ENCODE results near the gene CACNA1A. TPM values are rescaled to one million over a fixed set of nuclear protein-coding genes. Genes with fewer than 3 reads are reported as not detected.

CACNA1A gene
- total and polyA plus RNA-seq, 2 of the 13 experiments (the other 11 are each of a cell fraction or from before 2014, with no cell fraction given) = not detected

DNA sequence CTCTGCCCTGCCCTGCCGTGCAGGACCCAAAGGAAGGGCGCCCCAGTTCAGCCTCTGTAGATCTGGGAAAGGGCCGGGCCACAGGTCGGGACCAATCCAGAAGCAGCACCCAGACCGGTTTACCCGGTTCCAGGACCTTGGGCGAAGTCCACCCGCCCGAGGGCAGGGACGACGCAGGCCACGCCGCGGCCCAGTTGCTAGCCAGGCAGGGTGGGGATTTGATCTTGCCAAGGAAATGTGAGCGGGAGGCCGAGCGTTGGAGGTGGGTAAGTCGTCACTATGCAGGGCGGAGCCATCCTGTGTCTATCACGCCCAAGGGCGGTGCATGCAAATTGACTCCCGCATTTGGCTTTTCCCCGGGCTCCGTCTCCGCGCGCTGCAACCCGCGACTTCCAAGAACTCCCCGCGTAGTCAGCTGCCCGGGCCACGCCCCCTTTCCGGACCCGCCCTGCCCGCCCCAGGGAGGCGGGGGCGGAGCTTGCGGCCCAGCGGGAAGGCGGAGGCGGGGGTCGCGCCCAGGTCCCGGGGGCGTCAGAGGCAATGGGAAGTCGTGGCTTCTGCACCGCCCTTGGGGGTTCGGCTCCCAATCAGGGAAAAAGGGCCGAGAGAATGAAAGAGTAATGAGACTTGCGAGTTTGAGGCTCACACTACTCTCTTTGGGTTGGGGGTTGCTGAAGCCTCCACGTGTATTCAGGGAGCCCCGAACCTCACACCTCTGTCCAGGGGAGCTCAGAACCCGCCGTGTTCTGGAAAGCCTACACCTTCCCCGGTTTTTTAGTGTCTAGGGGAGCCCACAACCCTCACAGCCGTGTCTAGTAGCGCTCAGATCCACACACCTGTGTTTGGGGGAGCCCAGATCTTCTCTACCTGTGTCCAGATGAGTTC lies 343.3 kb downstream of the CACNA1A start (continued):
- TF ChIP-seq, protein P1, sequence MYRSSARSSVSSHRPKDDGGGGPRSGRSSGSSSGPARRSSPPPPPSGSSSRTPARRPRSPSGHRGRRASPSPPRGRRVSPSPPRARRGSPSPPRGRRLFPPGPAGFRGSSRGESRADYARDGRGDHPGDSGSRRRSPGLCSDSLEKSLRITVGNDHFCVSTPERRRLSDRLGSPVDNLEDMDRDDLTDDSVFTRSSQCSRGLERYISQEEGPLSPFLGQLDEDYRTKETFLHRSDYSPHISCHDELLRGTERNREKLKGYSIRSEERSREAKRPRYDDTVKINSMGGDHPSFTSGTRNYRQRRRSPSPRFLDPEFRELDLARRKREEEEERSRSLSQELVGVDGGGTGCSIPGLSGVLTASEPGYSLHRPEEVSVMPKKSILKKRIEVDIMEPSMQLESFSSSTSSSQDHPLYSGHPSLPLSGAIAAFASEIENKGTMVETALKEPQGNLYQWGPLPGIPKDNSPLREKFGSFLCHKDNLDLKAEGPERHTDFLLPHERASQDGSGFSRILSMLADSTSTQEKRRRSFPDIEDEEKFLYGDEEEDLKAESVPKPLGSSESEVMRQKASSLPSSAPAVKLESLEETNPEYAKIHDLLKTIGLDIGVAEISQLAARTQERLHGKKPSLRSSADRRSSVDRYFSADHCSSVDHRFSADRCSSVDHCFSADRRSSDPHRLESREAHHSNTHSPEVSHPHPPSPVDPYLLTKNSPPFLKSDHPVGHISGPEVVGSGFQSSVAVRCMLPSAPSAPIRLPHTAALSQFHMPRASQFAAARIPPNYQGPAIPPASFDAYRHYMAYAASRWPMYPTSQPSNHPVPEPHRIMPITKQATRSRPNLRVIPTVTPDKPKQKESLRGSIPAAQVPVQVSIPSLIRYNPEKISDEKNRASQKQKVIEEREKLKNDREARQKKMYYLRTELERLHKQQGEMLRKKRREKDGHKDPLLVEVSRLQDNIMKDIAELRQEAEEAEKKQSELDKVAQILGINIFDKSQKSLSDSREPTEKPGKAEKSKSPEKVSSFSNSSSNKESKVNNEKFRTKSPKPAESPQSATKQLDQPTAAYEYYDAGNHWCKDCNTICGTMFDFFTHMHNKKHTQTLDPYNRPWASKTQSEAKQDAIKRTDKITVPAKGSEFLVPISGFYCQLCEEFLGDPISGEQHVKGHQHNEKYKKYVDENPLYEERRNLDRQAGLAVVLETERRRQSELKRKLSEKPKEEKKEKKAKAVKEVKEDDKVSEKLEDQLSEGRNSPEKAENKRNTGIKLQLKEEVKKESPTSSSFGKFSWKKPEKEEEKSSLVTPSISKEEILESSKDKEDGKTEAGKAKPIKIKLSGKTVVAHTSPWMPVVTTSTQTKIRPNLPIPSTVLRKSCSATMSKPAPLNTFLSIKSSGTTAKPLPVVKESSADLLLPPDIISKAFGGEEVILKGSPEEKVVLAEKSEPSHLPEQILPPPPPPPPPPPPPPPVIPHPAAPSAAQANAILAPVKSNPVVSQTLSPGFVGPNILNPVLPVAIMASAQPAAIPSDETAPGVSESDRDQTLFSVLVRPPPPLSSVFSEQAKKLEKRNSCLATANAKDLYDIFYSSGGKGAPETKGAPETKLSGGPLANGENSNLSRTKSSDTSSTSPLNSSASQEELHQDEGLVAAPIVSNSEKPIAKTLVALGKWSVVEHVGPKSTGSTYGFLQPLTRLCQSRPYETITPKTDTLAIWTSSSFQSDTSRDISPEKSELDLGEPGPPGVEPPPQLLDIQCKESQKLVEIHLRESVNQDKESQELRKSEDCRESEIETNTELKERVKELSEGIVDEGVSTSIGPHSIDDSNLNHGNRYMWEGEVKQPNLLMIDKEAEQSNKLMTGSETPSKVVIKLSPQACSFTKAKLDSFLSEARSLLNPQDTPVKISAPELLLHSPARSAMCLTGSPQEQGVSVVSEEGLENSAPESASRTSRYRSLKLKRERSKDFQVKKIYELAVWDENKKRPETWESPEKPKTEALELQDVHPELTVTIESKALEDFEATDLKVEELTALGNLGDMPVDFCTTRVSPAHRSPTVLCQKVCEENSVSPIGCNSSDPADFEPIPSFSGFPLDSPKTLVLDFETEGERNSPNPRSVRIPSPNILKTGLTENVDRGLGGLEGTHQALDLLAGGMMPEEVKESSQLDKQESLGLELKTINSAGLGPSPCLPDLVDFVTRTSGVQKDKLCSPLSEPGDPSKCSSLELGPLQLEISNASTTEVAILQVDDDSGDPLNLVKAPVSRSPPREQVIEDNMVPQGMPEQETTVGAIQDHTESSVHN (CRISPR knock-in tag; IDR thresholded peaks at IDR 0.05) = peak; percentile 43; the same call in 1 of the 2 replicates
- TF ChIP-seq ZMAT3 (CRISPR knock-in tag; conservative IDR thresholded peaks at IDR 0.05) = peak; percentile 43; the same call in 1 of the 2 replicates
- no peak for TF ChIP-seq MTF1 (CRISPR knock-in tag; IDR thresholded peaks at IDR 0.05)
- TF ChIP-seq, protein P2, sequence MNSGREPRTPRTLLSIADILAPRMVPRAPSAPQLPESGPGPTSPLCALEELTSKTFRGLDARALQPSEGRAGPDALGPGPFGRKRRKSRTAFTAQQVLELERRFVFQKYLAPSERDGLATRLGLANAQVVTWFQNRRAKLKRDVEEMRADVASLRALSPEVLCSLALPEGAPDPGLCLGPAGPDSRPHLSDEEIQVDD (CRISPR knock-in tag; IDR thresholded peaks at IDR 0.05; ENCODE audit: borderline replicate concordance) = no peak
- peak; percentile 38 for TF ChIP-seq RAD21 (CRISPR knock-in tag; IDR thresholded peaks at IDR 0.05)
- peak; percentile 62; the same call in 1 of the 2 replicates for TF ChIP-seq DR1 (CRISPR knock-in tag; IDR thresholded peaks at IDR 0.05)
- no peak for TF ChIP-seq CC2D1A (CRISPR knock-in tag; IDR thresholded peaks at IDR 0.05)
- TF ChIP-seq, protein P3, sequence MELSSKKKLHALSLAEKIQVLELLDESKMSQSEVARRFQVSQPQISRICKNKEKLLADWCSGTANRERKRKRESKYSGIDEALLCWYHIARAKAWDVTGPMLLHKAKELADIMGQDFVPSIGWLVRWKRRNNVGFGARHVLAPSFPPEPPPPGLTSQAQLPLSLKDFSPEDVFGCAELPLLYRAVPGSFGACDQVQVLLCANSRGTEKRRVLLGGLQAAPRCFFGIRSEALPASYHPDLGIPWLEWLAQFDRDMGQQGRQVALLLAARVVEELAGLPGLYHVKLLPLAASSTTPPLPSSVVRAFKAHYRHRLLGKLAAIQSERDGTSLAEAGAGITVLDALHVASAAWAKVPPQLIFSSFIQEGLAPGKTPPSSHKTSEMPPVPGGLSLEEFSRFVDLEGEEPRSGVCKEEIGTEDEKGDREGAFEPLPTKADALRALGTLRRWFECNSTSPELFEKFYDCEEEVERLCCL (CRISPR knock-in tag; IDR thresholded peaks at IDR 0.05; ENCODE audit: borderline replicate concordance) = no peak
- TF ChIP-seq FOXO1 (CRISPR knock-in tag; IDR thresholded peaks at IDR 0.05) = peak; percentile 82
- TF ChIP-seq ZNF564 (CRISPR knock-in tag; IDR thresholded peaks at IDR 0.05) = no peak; the same call in 1 of the 2 replicates
- TF ChIP-seq ZSCAN21 (CRISPR knock-in tag; IDR thresholded peaks at IDR 0.05; ENCODE audit: borderline replicate concordance) = 0 out of 2 replicates have a peak, but pooled peaks have one; percentile 6
- TF ChIP-seq, protein P4, sequence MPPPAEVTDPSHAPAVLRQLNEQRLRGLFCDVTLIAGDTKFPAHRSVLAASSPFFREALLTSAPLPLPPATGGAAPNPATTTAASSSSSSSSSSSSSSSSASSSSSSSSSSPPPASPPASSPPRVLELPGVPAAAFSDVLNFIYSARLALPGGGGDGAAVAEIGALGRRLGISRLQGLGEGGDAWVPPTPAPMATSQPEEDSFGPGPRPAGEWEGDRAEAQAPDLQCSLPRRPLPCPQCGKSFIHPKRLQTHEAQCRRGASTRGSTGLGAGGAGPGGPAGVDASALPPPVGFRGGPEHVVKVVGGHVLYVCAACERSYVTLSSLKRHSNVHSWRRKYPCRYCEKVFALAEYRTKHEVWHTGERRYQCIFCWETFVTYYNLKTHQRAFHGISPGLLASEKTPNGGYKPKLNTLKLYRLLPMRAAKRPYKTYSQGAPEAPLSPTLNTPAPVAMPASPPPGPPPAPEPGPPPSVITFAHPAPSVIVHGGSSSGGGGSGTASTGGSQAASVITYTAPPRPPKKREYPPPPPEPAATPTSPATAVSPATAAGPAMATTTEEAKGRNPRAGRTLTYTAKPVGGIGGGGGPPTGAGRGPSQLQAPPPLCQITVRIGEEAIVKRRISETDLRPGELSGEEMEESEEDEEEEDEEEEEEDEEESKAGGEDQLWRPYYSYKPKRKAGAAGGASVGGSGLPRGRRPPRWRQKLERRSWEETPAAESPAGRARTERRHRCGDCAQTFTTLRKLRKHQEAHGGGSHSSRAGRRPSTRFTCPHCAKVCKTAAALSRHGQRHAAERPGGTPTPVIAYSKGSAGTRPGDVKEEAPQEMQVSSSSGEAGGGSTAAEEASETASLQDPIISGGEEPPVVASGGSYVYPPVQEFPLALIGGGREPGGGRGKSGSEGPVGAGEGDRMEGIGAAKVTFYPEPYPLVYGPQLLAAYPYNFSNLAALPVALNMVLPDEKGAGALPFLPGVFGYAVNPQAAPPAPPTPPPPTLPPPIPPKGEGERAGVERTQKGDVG (CRISPR knock-in tag; IDR thresholded peaks at IDR 0.05; ENCODE audit: borderline replicate concordance) = no peak
- TF ChIP-seq THYN1 (CRISPR knock-in tag; IDR thresholded peaks at IDR 0.05; ENCODE audit: borderline replicate concordance, low read depth) = no peak
- no peak for TF ChIP-seq ZNF333 (CRISPR knock-in tag; IDR thresholded peaks at IDR 0.05; ENCODE audit: borderline replicate concordance)
- peak; percentile 93 for TF ChIP-seq ERF (CRISPR knock-in tag; IDR thresholded peaks at IDR 0.05)

Measured in HepG2 (cell line).